Spleen (tissue), 11 donors: Measurements from ENCODE around the gene AHRR. TPM values are rescaled to one million over a fixed set of nuclear protein-coding genes. Genes with fewer than 3 reads are reported as not detected.

Experiments
- DNase-seq: peaks from one replicate; pipeline ENCODE4 v3.0.0-alpha.2; 2020
- H3K27ac ChIP-seq, 8 donors: fragments of 200-600 bp; sonication (generic) in 7 of 8; 1 replicate in 4 of 8; 2 replicates in 4 of 8; pipeline versions ENCODE4 v1.5.0 to v1.8.0; 2016 to 2021; ENCODE audit warnings: inconsistent platforms in 4 of 8, mild to moderate bottlenecking in 4 of 8, moderate library complexity in 1 of 8
- H3K27me3 ChIP-seq, 7 donors: fragments of 200-600 bp; sonication (generic) in 6 of 7; replicated peaks in 1 of 7; 1 replicate in 4 of 7; 2 replicates in 3 of 7; pipeline versions ENCODE4 v1.5.0 to v1.8.0; 2016 to 2021; ENCODE audit warnings: inconsistent platforms in 3 of 7, mild to moderate bottlenecking in 1 of 7
- H3K36me3 ChIP-seq, 6 donors: fragments of 200-600 bp; sonication (generic) in 5 of 6; 1 replicate in 4 of 6; 2 replicates in 2 of 6; pipeline versions ENCODE4 v1.5.0 to v1.8.0; 2016 to 2021; ENCODE audit warnings: inconsistent platforms in 2 of 6
- H3K4me1 ChIP-seq, 6 donors: fragments of 200-600 bp; sonication (generic) in 5 of 6; 1 replicate in 3 of 6; 2 replicates in 3 of 6; pipeline versions ENCODE4 v1.5.0 to v1.8.0; 2016 to 2021; ENCODE audit warnings: inconsistent platforms in 3 of 6
- H3K4me3 ChIP-seq, 8 donors: fragments of 200-600 bp; sonication (generic) in 7 of 8; 1 replicate in 4 of 8; 2 replicates in 4 of 8; pipeline versions ENCODE4 v1.5.0 to v1.8.0; 2016 to 2021; ENCODE audit warnings: inconsistent platforms in 4 of 8, mild to moderate bottlenecking in 4 of 8, moderate library complexity in 2 of 8
- H3K9me3 ChIP-seq, 8 donors: fragments of 200-600 bp; sonication (generic) in 7 of 8; 1 replicate in 4 of 8; 2 replicates in 4 of 8; pipeline versions ENCODE4 v1.5.0 to v1.8.0; 2016 to 2021; ENCODE audit warnings: inconsistent platforms in 4 of 8
- POLR2A ChIP-seq, 3 donors: fragments of 450-650 bp; IDR thresholded peaks; one replicate each; pipeline ENCODE4 v1.5.1; 2017; ENCODE audit warnings: antibody characterized with exemption in 3 of 3, mild to moderate bottlenecking in 1 of 3
- POLR2AphosphoS5 ChIP-seq, 3 donors: sonication (generic); formaldehyde crosslinking; IDR thresholded peaks; one replicate each; pipeline ENCODE4 v1.5.1; 2017; ENCODE audit warnings: antibody characterized with exemption in 3 of 3
- WGBS, 5 donors: extraction: QIAGEN DNeasy Blood & Tissue Kit in 3 of 5; methylation state at CpG; one replicate each; pipeline versions ENCODE4 v1.1.5 to v1.1.7; 2013 to 2018; 5-methylcytosine and 5-hydroxymethylcytosine counted together
- intact Hi-C: fragments of 100-400 bp; cut with DNase I; formaldehyde crosslinking; loops from one replicate; pipeline ENCODE4 v1.15.0; 2023; ENCODE audit warnings: low total_unique reads
- polyA plus RNA-seq, 3 donors: library from polyadenylated mRNA; stranded (reverse); fragments of 200-250 nt; gene quantifications; one replicate each; pipeline ENCODE4 v1.2.1, GENCODE V29; 2013
- total RNA-seq, 7 donors: library from RNA; depleted of rRNA in 3 of 7; stranded (reverse); fragments of >200 nt in 3 of 7; fragmentation: NEBNext Ultra II Directional in 4 of 7; extraction: Animal tissue kit (Norgen Biotek cat#: 25700) in 4 of 7; gene quantifications; one replicate each; pipeline versions ENCODE4 v1.1.0 to v1.2.1, GENCODE V29; 2016 to 2021
- TF ChIP-seq, protein P1 (sequence below), 11 experiments: fragments of 200-600 bp in 7 of 11; fragments of 450-650 bp in 4 of 11; sonication (generic) in 4 of 11; IDR thresholded peaks in 8 of 11; conservative IDR thresholded peaks in 3 of 11; 1 replicate in 7 of 11; 2 replicates in 4 of 11; pipeline versions ENCODE4 v1.4.0 to v1.8.0; 2016 to 2021; ENCODE audit warnings: antibody characterized with exemption in 11 of 11, inconsistent platforms in 4 of 11, mild to moderate bottlenecking in 1 of 11
- donor health status: healthy with polysubstance abuse.
- donor health status: DM: no; HTN: no; CAD: no; lungs with moderate emphysema.
- donor health status: DM: no; HTN: no; CAD: no.
- donor health status: Bipolar disorder and iron deficiency.
- donor health status: healthy.
- donor health status: DM: no; HTN: no; CAD: no.
- donor health status: DM: yes; HTN: yes; CAD: no.

The AHRR gene
- total and polyA plus RNA-seq, 10 donors = 0.96 to 28.5 (median 13.2) TPM

DNA sequence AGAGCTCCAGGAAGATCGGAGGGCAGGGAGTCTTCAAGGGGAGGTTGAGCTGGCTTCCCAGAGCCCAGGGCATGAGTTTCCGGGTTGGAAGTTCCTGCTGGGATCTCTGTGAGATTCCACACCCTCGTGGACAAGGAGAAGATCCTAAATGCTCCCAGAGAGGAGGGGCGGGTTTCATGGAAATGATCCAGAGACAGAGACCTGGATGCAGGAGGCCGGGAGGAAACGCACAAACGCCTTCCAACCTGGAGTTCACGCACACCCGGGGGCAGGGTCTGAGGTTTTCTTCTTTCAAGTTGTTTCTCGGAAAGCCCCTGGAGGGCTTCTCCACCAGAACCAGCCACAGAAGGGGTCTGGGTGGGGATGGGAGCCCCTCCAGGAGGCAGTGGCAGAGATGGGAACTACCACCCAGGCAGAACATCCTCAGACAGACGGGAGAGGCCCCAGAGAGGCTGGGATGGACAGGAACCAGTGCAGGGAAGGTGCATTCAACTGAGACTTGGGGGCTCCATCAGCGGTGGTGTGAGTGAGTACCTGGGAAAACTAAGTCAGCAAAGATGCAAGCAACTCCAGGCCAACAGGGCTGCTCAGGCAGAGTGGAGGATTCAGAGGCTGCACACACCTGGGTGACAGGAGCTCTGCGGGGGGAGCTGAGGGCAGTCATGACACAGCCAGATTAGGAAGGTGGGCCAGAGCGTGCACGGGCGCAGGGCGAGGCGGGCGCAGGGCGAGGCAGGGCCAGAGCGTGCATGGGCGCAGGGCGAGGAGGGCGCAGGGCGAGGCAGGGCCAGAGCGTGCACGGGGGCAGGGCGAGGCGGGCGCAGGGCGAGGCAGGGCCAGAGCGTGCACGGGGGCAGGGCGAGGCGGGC lies 69.3 kb downstream of the AHRR start:
- H3K27ac ChIP-seq = no peak overlapping the region
- 82 to 90% (median 85%) methylated on average over 17 to 35 of the region's 35 CpGs for WGBS, 5 donors
- intact Hi-C loops = no loop called here
- no peak for DNase-seq
- peaks cover 0 to 7% (median 5%) of the 10 kb centered on the region in 8 donors for H3K9me3 ChIP-seq
- peaks cover 0 to 32% (median 8%) of the 10 kb centered on the region in 6 donors for H3K4me1 ChIP-seq
- H3K4me3 ChIP-seq = no peak overlapping the region
- no peak for TF ChIP-seq POLR2AphosphoS5 (IDR thresholded peaks at IDR 0.05)
- no peak for TF ChIP-seq POLR2A (IDR thresholded peaks at IDR 0.05)
- peaks cover 0 to 17% (median 0%) of the 10 kb centered on the region in 7 donors for H3K27me3 ChIP-seq
- no peaks in the 10 kb centered on the region for H3K36me3 ChIP-seq

DNA sequence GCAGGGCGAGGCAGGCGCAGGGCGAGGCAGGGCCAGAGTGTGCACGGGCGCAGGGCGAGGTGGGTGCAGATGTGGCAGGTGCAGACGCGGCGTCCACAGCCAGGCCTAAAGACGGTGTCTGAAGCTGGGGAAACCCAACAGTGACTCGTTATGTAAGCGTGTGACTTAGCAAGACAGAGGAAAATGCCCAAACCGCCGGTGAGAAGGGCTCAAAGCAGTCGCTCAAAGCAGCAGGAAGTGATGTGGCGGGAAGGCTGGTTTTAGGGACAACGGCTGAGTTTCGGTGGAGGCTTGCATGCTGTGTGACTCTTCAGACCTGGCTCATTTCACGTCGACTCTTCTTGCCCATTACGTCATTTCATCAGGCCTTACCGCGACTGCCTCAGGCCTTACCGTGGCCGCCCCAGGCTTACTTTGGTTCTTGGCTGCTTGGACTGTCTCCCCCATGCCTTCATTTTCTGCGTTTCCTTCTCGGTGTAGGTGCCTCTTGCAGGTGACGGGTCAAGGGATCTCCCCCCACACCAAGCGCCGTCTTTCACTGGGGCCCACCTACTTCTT lies 71.0 kb downstream of the AHRR start:
- H3K9me3 ChIP-seq = no peaks in the 10 kb centered on the region
- peak overlapping the region in 1 of 8 donors; percentile 21 for H3K4me3 ChIP-seq
- 34 to 64% (median 47%) methylated on average over 28 to 30 of the region's 30 CpGs for WGBS, 5 donors
- peak; percentile 74 for DNase-seq
- TF ChIP-seq POLR2AphosphoS5 (IDR thresholded peaks at IDR 0.05) (no peak), POLR2A (IDR thresholded peaks at IDR 0.05) (no peak)
- TF ChIP-seq, protein P1, sequence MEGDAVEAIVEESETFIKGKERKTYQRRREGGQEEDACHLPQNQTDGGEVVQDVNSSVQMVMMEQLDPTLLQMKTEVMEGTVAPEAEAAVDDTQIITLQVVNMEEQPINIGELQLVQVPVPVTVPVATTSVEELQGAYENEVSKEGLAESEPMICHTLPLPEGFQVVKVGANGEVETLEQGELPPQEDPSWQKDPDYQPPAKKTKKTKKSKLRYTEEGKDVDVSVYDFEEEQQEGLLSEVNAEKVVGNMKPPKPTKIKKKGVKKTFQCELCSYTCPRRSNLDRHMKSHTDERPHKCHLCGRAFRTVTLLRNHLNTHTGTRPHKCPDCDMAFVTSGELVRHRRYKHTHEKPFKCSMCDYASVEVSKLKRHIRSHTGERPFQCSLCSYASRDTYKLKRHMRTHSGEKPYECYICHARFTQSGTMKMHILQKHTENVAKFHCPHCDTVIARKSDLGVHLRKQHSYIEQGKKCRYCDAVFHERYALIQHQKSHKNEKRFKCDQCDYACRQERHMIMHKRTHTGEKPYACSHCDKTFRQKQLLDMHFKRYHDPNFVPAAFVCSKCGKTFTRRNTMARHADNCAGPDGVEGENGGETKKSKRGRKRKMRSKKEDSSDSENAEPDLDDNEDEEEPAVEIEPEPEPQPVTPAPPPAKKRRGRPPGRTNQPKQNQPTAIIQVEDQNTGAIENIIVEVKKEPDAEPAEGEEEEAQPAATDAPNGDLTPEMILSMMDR (IDR thresholded peaks at IDR 0.05 in 8 of 11, conservative IDR thresholded peaks at IDR 0.05 in 3 of 11) = no peak
- H3K4me1 ChIP-seq = peaks cover 0 to 28% (median 8%) of the 10 kb centered on the region in 6 donors
- H3K27ac ChIP-seq = no peak overlapping the region
- intact Hi-C loops = no loop called here
- peaks cover 0 to 14% (median 0%) of the 10 kb centered on the region in 7 donors for H3K27me3 ChIP-seq
- no peaks in the 10 kb centered on the region for H3K36me3 ChIP-seq

- Histone ChIP-seq H3K27me3 (peaks cover 0 to 7% (median 0%) of the 10 kb centered on the region in 7 donors), H3K4me1 (peaks cover 0 to 21% (median 7%) of the 10 kb centered on the region in 6 donors), H3K36me3 (no peaks in the 10 kb centered on the region), H3K4me3 (no peak overlapping the region), H3K9me3 (no peaks in the 10 kb centered on the region), H3K27ac (no peak overlapping the region)
- intact Hi-C loops = no loop called here
- WGBS, 5 donors = 87 to 97% (median 91%) methylated on average over 10 of the region's 10 CpGs
- no peak for TF ChIP-seq POLR2AphosphoS5 (IDR thresholded peaks at IDR 0.05)
- TF ChIP-seq, protein P1 (IDR thresholded peaks at IDR 0.05 in 8 of 11, conservative IDR thresholded peaks at IDR 0.05 in 3 of 11) = no peak
- no peak for TF ChIP-seq POLR2A (IDR thresholded peaks at IDR 0.05)
- DNase-seq = no peak
Observed at GRCh38 chr5:393846-394275, 72.3 kb downstream of the AHRR start.

DNA sequence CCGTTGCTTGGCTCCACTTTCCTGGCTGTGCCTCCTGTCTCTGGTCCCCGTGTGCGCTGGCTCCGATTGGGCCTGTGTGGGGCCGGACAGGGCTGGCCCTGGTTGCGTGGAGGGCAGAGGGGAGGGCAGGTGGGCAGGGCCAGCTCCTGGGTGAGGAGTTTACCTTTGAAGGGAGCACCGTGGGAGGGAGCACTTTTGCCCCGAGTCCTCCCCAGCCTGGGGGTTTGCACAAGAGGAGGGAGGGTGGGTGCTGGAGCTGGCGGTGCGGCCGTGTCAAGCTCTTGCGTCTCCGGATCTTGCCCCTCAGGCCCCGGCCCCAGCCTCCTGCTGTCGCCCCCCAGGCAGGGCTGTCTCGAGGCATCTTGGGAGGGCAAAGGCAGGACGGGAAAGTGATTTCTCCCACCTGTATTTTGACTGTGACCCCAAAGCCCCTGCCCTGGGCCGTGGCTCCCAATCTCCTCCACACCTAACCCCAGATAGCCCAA lies 73.2 kb downstream of the AHRR start:
- DNase-seq = no peak
- H3K27ac ChIP-seq = peak overlapping the region in 3 of 8 donors; percentile 30 to 58 (median 56)
- TF ChIP-seq POLR2A (IDR thresholded peaks at IDR 0.05) (no peak), POLR2AphosphoS5 (IDR thresholded peaks at IDR 0.05) (no peak)
- TF ChIP-seq, protein P1 (IDR thresholded peaks at IDR 0.05 in 8 of 11, conservative IDR thresholded peaks at IDR 0.05 in 3 of 11) = no peak

More for the DNA sequence above, 73.2 kb downstream of the AHRR start:
- H3K4me3 ChIP-seq = no peak overlapping the region
- no peaks in the 10 kb centered on the region for H3K9me3 ChIP-seq
- peaks cover 8 to 27% (median 14%) of the 10 kb centered on the region in 6 donors for H3K4me1 ChIP-seq
- peaks cover 0 to 14% (median 3%) of the 10 kb centered on the region in 7 donors for H3K27me3 ChIP-seq
- intact Hi-C loops = no loop called here
- H3K36me3 ChIP-seq = no peaks in the 10 kb centered on the region
- 82 to 93% (median 86%) methylated on average over 14 to 18 of the region's 18 CpGs for WGBS, 5 donors
